Fibroblast of lung (primary cell): ENCODE measurements around the gene ERFL. TPM values are rescaled to one million over a fixed set of nuclear protein-coding genes. Genes with fewer than 3 reads are reported as not detected.

Source experiments
- DNase-seq, 2 donors: peaks; one replicate each; pipeline versions ENCODE4 v3.0.0 to v3.0.0-alpha.2; 2010; ENCODE audit warnings: low read depth in 2 of 2
- H2AFZ ChIP-seq: 2 replicates; pipeline ENCODE4 v1.5.1; 2012; ENCODE audit warnings: low read length, control low read depth, inconsistent platforms
- H3K27ac ChIP-seq: 2 replicates; pipeline ENCODE4 v1.5.1; 2011; ENCODE audit warnings: low read length, control low read depth; ENCODE audit not compliant: insufficient read depth
- H3K27me3 ChIP-seq: 2 replicates; pipeline ENCODE4 v1.5.1; 2011; ENCODE audit warnings: mild to moderate bottlenecking, low read length; ENCODE audit not compliant: control insufficient read depth, insufficient read depth
- H3K36me3 ChIP-seq: 2 replicates; pipeline ENCODE4 v1.5.1; 2011; ENCODE audit warnings: low read length; ENCODE audit not compliant: control insufficient read depth, insufficient read depth
- H3K4me1 ChIP-seq: 2 replicates; pipeline ENCODE4 v1.5.1; 2011; ENCODE audit warnings: low read length; ENCODE audit not compliant: control insufficient read depth, insufficient read depth; ENCODE audit errors: extremely low read depth
- H3K4me2 ChIP-seq: 2 replicates; pipeline ENCODE4 v1.5.1; 2011; ENCODE audit warnings: low read length, control low read depth; ENCODE audit not compliant: insufficient read depth; ENCODE audit errors: extremely low read depth
- H3K4me3 ChIP-seq, 4 experiments: fragments of 200-600 bp in 1 of 4; sonication (generic) in 1 of 4; replicated peaks in 1 of 4; 2 replicates each; pipeline ENCODE4 v1.5.1; 2011 to 2016; ENCODE audit warnings: low read length in 4 of 4, low read depth in 3 of 4, mild to moderate bottlenecking in 3 of 4, control low read depth in 2 of 4, inconsistent platforms in 1 of 4, mixed read lengths in 1 of 4; ENCODE audit not compliant: insufficient read depth in 1 of 4; ENCODE audit errors: control extremely low read depth in 1 of 4
- H3K79me2 ChIP-seq: 2 replicates; pipeline ENCODE4 v1.5.1; 2012; ENCODE audit warnings: mild to moderate bottlenecking, low read length, inconsistent platforms; ENCODE audit not compliant: control insufficient read depth, insufficient read depth
- H3K9ac ChIP-seq: 2 replicates; pipeline ENCODE4 v1.5.1; 2011; ENCODE audit warnings: mild to moderate bottlenecking, low read length, control low read depth; ENCODE audit not compliant: insufficient read depth
- H3K9me3 ChIP-seq: 2 replicates; pipeline ENCODE4 v1.5.1; 2012; ENCODE audit warnings: low read depth, low read length; ENCODE audit not compliant: control insufficient read depth, insufficient read depth
- H4K20me1 ChIP-seq: 2 replicates; pipeline ENCODE4 v1.5.1; 2011; ENCODE audit warnings: low read length; ENCODE audit not compliant: control insufficient read depth, insufficient read depth; ENCODE audit errors: extremely low read depth
- CTCF ChIP-seq, 2 donors: IDR thresholded peaks in 1 of 2; conservative IDR thresholded peaks in 1 of 2; 1 replicate in 1 of 2; 2 replicates in 1 of 2; pipeline ENCODE4 v1.5.1; 2011 to 2012; ENCODE audit warnings: low read length in 2 of 2, control low read depth in 1 of 2, inconsistent platforms in 1 of 2, low read depth in 1 of 2, mild to moderate bottlenecking in 1 of 2
- EZH2 ChIP-seq: IDR thresholded peaks from 2 replicates; pipeline ENCODE4 v1.5.1; 2012; ENCODE audit warnings: low read length, control low read depth, mild to moderate bottlenecking; ENCODE audit errors: missing control alignments
- polyA plus RNA-seq, 2 donors: library from polyadenylated mRNA; depleted of rRNA in 1 of 2; stranded (reverse) in 1 of 2; unstranded in 1 of 2; fragments of >200 nt; gene quantifications; 2 replicates each; pipeline ENCODE4 v1.2.1, GENCODE V29; 2011 to 2012; ENCODE audit warnings: missing spikeins in 1 of 2
- total RNA-seq: library from RNA; depleted of rRNA; stranded (reverse); fragments of >200 nt; gene quantifications from 2 replicates; pipeline ENCODE4 v1.2.1, GENCODE V29; 2014

Gene ERFL
- total and polyA plus RNA-seq, 2 donors (not counting 1 experiment from before 2014, with no cell fraction given): under 0.01 to 0.03 TPM

- H3K27me3 ChIP-seq: peaks cover 1% of the 10 kb centered on the region
- H3K4me1 ChIP-seq: no peaks in the 10 kb centered on the region
- TF ChIP-seq CTCF (conservative IDR thresholded peaks at IDR 0.05 in 1 of 2, IDR thresholded peaks at IDR 0.05 in 1 of 2; ENCODE audit: low read depth in 1 of 2, low read length in 2 of 2) (no peak), EZH2 (no peak)
- H3K4me3 ChIP-seq: no peak overlapping the region
- no peak overlapping the region for H2AFZ ChIP-seq
- DNase-seq: no peak
- no peaks in the 10 kb centered on the region for H4K20me1 ChIP-seq
- no peaks in the 10 kb centered on the region for H3K79me2 ChIP-seq
- no peaks in the 10 kb centered on the region for H3K9me3 ChIP-seq
- H3K36me3 ChIP-seq: no peaks in the 10 kb centered on the region
- no peak overlapping the region for H3K4me2 ChIP-seq
- no peak overlapping the region for H3K9ac ChIP-seq
- no peak overlapping the region for H3K27ac ChIP-seq
Measured at GRCh38 chr19:41971363-41971762, 43.1 kb upstream of the ERFL start.

GRCh38 chr19:41969772-41970458 is 41.7 kb upstream of the ERFL start:
- no peaks in the 10 kb centered on the region for H3K9me3 ChIP-seq
- H3K9ac ChIP-seq: no peak overlapping the region
- no peak overlapping the region for H3K4me3 ChIP-seq
- H3K4me1 ChIP-seq: no peaks in the 10 kb centered on the region
- no peaks in the 10 kb centered on the region for H4K20me1 ChIP-seq
- TF ChIP-seq EZH2 (no peak), CTCF (conservative IDR thresholded peaks at IDR 0.05 in 1 of 2, IDR thresholded peaks at IDR 0.05 in 1 of 2; ENCODE audit: low read depth in 1 of 2, low read length in 2 of 2) (no peak)
- no peak overlapping the region for H3K27ac ChIP-seq
- no peaks in the 10 kb centered on the region for H3K79me2 ChIP-seq
- H2AFZ ChIP-seq: no peak overlapping the region
- no peak for DNase-seq
- no peaks in the 10 kb centered on the region for H3K36me3 ChIP-seq
- H3K4me2 ChIP-seq: no peak overlapping the region
- peaks cover 6% of the 10 kb centered on the region for H3K27me3 ChIP-seq

GRCh38 chr19:41968751-41969595 is 40.7 kb upstream of the ERFL start:
- no peak overlapping the region for H3K4me3 ChIP-seq
- no peak overlapping the region for H3K9ac ChIP-seq
- H3K27ac ChIP-seq: no peak overlapping the region
- peaks cover 6% of the 10 kb centered on the region for H3K27me3 ChIP-seq
- DNase-seq: no peak
- no peaks in the 10 kb centered on the region for H3K79me2 ChIP-seq
- H3K9me3 ChIP-seq: no peaks in the 10 kb centered on the region
- H3K36me3 ChIP-seq: no peaks in the 10 kb centered on the region
- H4K20me1 ChIP-seq: no peaks in the 10 kb centered on the region
- H2AFZ ChIP-seq: no peak overlapping the region
- no peak for TF ChIP-seq CTCF (conservative IDR thresholded peaks at IDR 0.05 in 1 of 2, IDR thresholded peaks at IDR 0.05 in 1 of 2; ENCODE audit: low read depth in 1 of 2, low read length in 2 of 2)
- no peak for TF ChIP-seq EZH2
- H3K4me2 ChIP-seq: no peak overlapping the region
- no peaks in the 10 kb centered on the region for H3K4me1 ChIP-seq
